Fibroblast of mammary gland (primary cell): Measurements from ENCODE around the gene THG1L.

Source experiments
- DNase-seq: peaks from one replicate; pipeline ENCODE4 v3.0.0-alpha.2; 2010; ENCODE audit warnings: low read depth
- H3K4me3 ChIP-seq: 2 replicates; pipeline ENCODE4 v1.5.1; 2011; ENCODE audit warnings: low read depth, mild to moderate bottlenecking, low read length, moderate library complexity; ENCODE audit not compliant: control insufficient read depth
- TF ChIP-seq, protein P1 (sequence below): conservative IDR thresholded peaks from 2 replicates; pipeline ENCODE4 v1.5.1; 2011; ENCODE audit warnings: low read depth, low read length, inconsistent platforms; ENCODE audit not compliant: control insufficient read depth, insufficient read depth

The THG1L gene

DNA sequence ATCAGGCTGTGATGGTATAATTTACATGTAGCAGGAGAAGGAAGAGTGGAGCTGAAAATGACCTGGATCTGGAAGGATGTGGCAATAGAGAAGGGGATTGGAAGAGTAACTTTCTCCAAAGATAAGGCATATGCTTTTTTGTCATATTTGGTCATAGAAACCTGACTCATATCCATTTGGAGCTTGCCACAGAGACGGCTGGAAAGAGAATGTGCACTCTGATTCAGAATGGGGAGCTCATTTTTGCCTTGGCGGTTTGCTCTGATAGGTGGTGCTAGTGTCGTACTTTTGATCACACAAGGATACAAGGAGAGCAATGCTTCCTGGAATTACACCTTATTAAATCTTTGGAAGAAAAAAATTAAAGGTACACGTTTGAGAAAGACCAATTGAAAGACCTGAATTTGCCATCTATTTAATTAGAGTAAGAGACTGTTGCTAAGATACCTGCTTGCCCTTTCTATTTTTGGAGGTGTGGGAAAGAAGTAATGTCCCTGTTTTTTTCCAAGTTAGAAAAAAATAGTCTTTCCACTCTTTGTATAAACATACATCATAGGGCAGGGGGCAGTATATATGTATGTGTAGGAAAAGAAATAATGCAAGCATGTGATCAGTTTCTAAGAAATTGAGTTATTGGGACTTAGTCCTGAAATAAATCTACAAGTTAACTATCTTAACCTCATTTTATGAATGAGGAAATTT lies 17.7 kb downstream of the THG1L start:
- TF ChIP-seq, protein P1, sequence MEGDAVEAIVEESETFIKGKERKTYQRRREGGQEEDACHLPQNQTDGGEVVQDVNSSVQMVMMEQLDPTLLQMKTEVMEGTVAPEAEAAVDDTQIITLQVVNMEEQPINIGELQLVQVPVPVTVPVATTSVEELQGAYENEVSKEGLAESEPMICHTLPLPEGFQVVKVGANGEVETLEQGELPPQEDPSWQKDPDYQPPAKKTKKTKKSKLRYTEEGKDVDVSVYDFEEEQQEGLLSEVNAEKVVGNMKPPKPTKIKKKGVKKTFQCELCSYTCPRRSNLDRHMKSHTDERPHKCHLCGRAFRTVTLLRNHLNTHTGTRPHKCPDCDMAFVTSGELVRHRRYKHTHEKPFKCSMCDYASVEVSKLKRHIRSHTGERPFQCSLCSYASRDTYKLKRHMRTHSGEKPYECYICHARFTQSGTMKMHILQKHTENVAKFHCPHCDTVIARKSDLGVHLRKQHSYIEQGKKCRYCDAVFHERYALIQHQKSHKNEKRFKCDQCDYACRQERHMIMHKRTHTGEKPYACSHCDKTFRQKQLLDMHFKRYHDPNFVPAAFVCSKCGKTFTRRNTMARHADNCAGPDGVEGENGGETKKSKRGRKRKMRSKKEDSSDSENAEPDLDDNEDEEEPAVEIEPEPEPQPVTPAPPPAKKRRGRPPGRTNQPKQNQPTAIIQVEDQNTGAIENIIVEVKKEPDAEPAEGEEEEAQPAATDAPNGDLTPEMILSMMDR = peak; percentile 20
- DNase-seq = peak; percentile 92
- no peak overlapping the region for H3K4me3 ChIP-seq

DNA sequence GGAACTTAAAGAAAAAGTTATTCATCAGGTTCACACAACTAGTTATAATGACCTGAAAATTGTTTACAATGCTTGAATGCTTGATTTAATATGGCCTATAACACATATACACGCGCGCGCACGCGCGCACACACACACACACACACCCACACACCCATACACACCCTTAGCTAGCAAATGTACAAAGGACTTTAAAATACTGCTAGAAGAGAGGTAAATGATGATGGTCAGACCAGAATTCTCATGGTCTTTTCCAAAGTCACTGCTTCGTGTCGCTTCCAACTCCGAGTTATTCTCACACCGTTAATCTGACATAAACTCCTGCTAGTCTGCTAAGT lies 18.2 kb downstream of the THG1L start:
- no peak for DNase-seq
- no peak overlapping the region for H3K4me3 ChIP-seq
- TF ChIP-seq, protein P1 = no peak

DNA sequence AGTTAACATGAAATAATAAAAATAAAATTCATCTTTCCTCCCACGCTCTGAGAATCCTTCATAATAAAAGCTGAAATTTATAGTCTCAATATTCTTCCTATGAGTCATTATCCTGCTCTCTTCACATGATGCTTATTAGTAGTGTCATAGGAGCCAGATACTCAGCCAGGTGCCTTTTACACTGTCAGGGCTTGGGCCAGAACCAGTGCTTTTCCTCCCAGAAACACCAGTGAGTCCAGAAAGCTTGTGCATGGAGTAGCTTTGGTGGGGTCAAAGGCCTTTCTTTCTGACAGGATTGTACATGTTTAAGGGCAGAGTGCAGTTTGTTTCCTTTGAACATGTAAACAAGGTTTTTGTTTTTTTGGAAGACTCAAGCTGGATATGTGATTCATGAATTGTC lies 19.1 kb downstream of the THG1L start:
- H3K4me3 ChIP-seq = no peak overlapping the region
- DNase-seq = peak; percentile 70
- TF ChIP-seq, protein P1 = no peak

DNA sequence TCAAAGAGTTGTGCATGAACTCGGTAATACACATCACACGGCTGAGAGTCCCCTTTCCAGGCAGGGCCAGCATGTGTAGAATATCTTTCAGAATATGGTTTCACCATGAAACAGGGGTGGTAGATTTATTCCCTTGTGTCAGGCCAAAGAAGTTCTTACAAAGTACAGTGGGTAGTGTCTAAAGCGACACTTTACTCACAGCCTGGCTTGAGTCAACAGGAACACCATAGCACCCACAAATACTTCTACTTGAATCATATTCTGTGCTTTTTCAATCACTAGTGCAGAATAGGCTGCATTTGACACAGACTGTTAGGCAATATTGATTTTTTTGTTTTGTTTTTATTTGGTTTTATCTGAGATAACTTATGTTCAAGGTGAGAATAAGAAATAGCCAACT lies 24.9 kb downstream of the THG1L start:
- no peak for DNase-seq
- no peak overlapping the region for H3K4me3 ChIP-seq
- TF ChIP-seq, protein P1 = no peak

DNA sequence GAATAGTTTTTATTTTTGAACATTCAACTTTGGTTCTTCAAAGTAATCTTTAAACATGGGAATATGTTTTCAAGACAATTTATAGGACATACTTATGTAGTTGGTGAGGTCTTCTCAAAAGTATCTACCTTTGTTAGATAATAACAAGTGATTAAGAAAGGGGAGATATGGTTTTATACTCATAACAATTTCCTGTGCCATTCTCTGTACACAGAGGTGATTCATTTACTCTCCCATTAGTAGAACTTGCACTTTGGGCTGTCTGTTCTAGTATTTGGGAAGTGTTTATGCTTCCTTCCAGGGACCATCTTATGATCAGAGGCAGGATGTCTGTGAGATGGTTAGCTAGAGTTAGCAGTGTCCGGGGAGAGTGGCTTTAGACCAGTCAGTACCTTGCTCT lies 27.5 kb downstream of the THG1L start:
- no peak for DNase-seq
- no peak overlapping the region for H3K4me3 ChIP-seq
- TF ChIP-seq, protein P1 = no peak

DNA sequence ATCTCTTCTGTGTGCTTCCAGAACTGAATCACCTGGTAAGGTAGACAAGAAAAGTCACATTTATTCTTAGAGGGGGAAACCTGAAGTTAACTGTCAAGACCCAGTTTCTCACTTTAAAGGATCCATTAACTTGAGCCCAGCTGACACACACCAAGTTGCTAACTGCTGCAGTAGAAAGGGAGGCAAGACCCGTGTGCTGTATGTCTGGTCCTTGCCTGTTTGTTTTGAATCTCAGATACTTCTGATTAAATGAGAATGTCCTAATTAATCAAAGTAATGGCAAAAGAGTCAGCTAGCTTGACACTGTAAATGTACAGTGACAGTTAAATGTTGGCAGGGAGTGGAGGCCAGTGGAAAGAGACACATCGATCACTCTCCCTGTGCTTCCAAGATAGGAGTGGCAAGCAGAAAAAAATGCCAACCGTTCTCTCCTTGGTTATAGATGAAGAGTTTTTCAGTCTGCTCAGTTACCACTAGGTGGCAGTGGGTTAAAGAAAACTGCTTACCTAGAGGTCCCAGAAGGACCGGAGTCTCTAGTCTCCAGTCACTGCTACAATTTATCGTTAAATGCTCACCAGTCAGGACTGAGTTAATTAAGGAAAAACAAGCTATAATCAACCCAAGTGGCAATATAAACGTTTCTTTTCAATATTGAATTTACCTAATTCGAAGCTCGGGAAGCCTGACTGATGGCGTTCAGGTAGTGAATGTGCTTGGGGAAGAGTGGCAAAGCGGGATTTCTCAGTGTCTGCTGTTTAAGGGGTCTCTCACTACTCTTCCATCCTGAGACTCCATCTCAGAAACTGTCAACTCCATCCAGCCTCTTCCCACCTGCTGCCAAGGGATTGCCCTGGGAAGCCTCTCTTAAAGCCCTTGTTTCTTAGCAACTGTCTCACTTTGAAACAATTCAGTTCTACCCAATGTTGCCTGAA lies 30.7 kb downstream of the THG1L start:
- no peak overlapping the region for H3K4me3 ChIP-seq
- DNase-seq = peak; percentile 77
- TF ChIP-seq, protein P1 = peak; percentile 84
